ENCODE data around the gene FOXP2. TPM values are rescaled to one million over a fixed set of nuclear protein-coding genes. Genes with fewer than 3 reads are reported as not detected.

Gene FOXP2
- total and polyA plus RNA-seq, 9 of the 15 experiments (the other 6 are each of a cell fraction or from before 2014, with no cell fraction given): not detected

DNA sequence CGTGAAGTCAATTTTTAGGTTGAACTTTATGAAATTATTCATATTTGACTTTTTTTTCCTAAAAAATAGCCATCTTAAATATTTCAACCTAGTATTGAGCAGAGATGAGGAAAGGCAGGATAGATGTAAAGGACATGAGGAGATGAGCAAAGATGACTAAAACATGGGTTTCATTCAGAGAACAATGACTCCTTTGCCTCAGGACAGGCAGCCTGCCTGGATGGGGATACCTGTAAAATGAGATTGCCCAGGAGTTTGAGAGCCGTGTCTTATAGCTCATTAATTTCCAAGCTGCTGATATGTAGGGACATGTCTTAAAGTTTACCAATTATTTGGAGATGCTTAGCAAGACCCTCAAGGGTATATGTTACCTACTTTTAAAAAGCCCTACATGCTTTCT lies 263.5 kb downstream of the FOXP2 start:
- no TSS peak for BruUV-seq (replicated peaks)
- ChIA-PET CTCF (ENCODE audit: low intra/inter-chr PET ratio) (no interaction called here), POLR2A (no interaction called here)
- DNase-seq (ENCODE audit: extremely low read depth in 1 of 4, low spot score in 3 of 4) (no peak), ATAC-seq (no peak), FAIRE-seq (no peak)
- Histone ChIP-seq H3K27me3 (ENCODE audit: control insufficient read depth in 2 of 2, insufficient read depth in 2 of 2, low read length in 2 of 2) (no peaks in the 10 kb centered on the region), H3K4me1 (replicated peaks in 1 of 2; ENCODE audit: control insufficient read depth in 2 of 2, insufficient read depth in 2 of 2, low read length in 2 of 2) (no peaks in the 10 kb centered on the region), H4K20me1 (replicated peaks; ENCODE audit: control insufficient read depth, insufficient read depth, low read length) (no peaks in the 10 kb centered on the region), H3K9ac (ENCODE audit: insufficient read depth in 1 of 2, low read depth in 2 of 2, low read length in 2 of 2) (no peak overlapping the region), H3K4me2 (ENCODE audit: insufficient read depth, low read length) (no peak overlapping the region), H3K79me2 (ENCODE audit: control insufficient read depth, insufficient read depth, low read length) (no peaks in the 10 kb centered on the region), H3K27ac (ENCODE audit: extremely low read depth, low read depth, low read length) (no peak overlapping the region), H3K9me1 (ENCODE audit: control insufficient read depth, insufficient read depth, low read length) (no peaks in the 10 kb centered on the region), H2AFZ (ENCODE audit: low read depth, low read length) (no peak overlapping the region), H3K4me3 (no peak overlapping the region), H3K36me3 (ENCODE audit: control insufficient read depth, insufficient read depth, low read length) (no peaks in the 10 kb centered on the region), H3K9me3 (replicated peaks; ENCODE audit: control insufficient read depth, insufficient read depth, low read depth, low read length) (no peaks in the 10 kb centered on the region)
- TF ChIP-seq, protein P1, sequence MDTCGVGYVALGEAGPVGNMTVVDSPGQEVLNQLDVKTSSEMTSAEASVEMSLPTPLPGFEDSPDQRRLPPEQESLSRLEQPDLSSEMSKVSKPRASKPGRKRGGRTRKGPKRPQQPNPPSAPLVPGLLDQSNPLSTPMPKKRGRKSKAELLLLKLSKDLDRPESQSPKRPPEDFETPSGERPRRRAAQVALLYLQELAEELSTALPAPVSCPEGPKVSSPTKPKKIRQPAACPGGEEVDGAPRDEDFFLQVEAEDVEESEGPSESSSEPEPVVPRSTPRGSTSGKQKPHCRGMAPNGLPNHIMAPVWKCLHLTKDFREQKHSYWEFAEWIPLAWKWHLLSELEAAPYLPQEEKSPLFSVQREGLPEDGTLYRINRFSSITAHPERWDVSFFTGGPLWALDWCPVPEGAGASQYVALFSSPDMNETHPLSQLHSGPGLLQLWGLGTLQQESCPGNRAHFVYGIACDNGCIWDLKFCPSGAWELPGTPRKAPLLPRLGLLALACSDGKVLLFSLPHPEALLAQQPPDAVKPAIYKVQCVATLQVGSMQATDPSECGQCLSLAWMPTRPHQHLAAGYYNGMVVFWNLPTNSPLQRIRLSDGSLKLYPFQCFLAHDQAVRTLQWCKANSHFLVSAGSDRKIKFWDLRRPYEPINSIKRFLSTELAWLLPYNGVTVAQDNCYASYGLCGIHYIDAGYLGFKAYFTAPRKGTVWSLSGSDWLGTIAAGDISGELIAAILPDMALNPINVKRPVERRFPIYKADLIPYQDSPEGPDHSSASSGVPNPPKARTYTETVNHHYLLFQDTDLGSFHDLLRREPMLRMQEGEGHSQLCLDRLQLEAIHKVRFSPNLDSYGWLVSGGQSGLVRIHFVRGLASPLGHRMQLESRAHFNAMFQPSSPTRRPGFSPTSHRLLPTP (IDR thresholded peaks at IDR 0.05; ENCODE audit: borderline replicate concordance, extremely low read depth, insufficient read length): no peak
- no peak for TF ChIP-seq ZNF766 (CRISPR knock-in tag; conservative IDR thresholded peaks at IDR 0.05)
- TF ChIP-seq RBM14 (IDR thresholded peaks at IDR 0.05; ENCODE audit: borderline replicate concordance, insufficient read depth, low read depth, low read length): no peak
- no peak for TF ChIP-seq CTBP1 (IDR thresholded peaks at IDR 0.05; ENCODE audit: borderline replicate concordance)
- no peak for TF ChIP-seq ZNF23 (CRISPR knock-in tag; IDR thresholded peaks at IDR 0.05)
- TF ChIP-seq SMC3 (conservative IDR thresholded peaks at IDR 0.05; ENCODE audit: insufficient read depth, low read depth, low read length): no peak
- no peak for TF ChIP-seq SP1 (CRISPR knock-in tag; IDR thresholded peaks at IDR 0.05)
- no peak for TF ChIP-seq ZNF12 (CRISPR knock-in tag; IDR thresholded peaks at IDR 0.05)
- no peak for TF ChIP-seq KAT2B (IDR thresholded peaks at IDR 0.05; ENCODE audit: low read depth, low read length)
- TF ChIP-seq RBFOX2 (IDR thresholded peaks at IDR 0.05; ENCODE audit: low read depth, low read length): no peak
- TF ChIP-seq, protein P2, sequence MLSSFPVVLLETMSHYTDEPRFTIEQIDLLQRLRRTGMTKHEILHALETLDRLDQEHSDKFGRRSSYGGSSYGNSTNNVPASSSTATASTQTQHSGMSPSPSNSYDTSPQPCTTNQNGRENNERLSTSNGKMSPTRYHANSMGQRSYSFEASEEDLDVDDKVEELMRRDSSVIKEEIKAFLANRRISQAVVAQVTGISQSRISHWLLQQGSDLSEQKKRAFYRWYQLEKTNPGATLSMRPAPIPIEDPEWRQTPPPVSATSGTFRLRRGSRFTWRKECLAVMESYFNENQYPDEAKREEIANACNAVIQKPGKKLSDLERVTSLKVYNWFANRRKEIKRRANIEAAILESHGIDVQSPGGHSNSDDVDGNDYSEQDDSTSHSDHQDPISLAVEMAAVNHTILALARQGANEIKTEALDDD (IDR thresholded peaks at IDR 0.05): no peak
- no peak for TF ChIP-seq MTA3 (IDR thresholded peaks at IDR 0.05; ENCODE audit: borderline replicate concordance)
- no peak for TF ChIP-seq SIRT6 (IDR thresholded peaks at IDR 0.05; ENCODE audit: low read depth, low read length)
- no peak for TF ChIP-seq KHSRP (IDR thresholded peaks at IDR 0.05)
- TF ChIP-seq, protein P3, sequence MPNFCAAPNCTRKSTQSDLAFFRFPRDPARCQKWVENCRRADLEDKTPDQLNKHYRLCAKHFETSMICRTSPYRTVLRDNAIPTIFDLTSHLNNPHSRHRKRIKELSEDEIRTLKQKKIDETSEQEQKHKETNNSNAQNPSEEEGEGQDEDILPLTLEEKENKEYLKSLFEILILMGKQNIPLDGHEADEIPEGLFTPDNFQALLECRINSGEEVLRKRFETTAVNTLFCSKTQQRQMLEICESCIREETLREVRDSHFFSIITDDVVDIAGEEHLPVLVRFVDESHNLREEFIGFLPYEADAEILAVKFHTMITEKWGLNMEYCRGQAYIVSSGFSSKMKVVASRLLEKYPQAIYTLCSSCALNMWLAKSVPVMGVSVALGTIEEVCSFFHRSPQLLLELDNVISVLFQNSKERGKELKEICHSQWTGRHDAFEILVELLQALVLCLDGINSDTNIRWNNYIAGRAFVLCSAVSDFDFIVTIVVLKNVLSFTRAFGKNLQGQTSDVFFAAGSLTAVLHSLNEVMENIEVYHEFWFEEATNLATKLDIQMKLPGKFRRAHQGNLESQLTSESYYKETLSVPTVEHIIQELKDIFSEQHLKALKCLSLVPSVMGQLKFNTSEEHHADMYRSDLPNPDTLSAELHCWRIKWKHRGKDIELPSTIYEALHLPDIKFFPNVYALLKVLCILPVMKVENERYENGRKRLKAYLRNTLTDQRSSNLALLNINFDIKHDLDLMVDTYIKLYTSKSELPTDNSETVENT (CRISPR knock-in tag; IDR thresholded peaks at IDR 0.05): no peak
- no peak for TF ChIP-seq RFX5 (IDR thresholded peaks at IDR 0.05; ENCODE audit: low read depth, low read length)
- intact Hi-C loops (cut with micrococcal nuclease) (no loop called here), in situ Hi-C loops (cut with MboI) (no loop called here)
- WGBS (ENCODE audit: insufficient coverage, low coverage, missing lambda C conversion rate): 0% methylated on average over 2 of the region's 2 CpGs
